Brain microvascular endothelial cell (primary cell): ENCODE results near the gene ZNF846.

ENCODE experiments used
- DNase-seq: peaks from one replicate; pipeline ENCODE4 v3.0.0-alpha.2; 2020
- H3K27ac ChIP-seq: fragments of 250-450 bp; sonication (Bioruptor Pico); 2 replicates; pipeline ENCODE4 v1.5.1; 2020; ENCODE audit warnings: mild to moderate bottlenecking, moderate library complexity
- H3K27me3 ChIP-seq: fragments of 250-450 bp; sonication (Bioruptor Pico); replicated peaks from 2 replicates; pipeline ENCODE4 v1.5.1; 2020; ENCODE audit warnings: mild to moderate bottlenecking
- H3K36me3 ChIP-seq: fragments of 250-450 bp; sonication (Bioruptor Pico); replicated peaks from 2 replicates; pipeline ENCODE4 v1.5.1; 2020; ENCODE audit warnings: mild to moderate bottlenecking
- H3K4me3 ChIP-seq: 2 replicates; pipeline ENCODE4 v1.5.1; 2011; ENCODE audit warnings: low read depth, mild to moderate bottlenecking, control low read depth, low read length, moderate library complexity
- CTCF ChIP-seq: IDR thresholded peaks from 2 replicates; pipeline ENCODE4 v1.5.1; 2011; ENCODE audit warnings: low read depth, mild to moderate bottlenecking, moderate library complexity, low read length, control low read depth, inconsistent platforms; ENCODE audit errors: missing control alignments
- in situ Hi-C: cut with HindIII; loops from 2 replicates; pipeline ENCODE4 v1.10.0; 2017; ENCODE audit warnings: low sequenced_read_pairs, low pct_ligation_motif_present

ZNF846 gene

DNA sequence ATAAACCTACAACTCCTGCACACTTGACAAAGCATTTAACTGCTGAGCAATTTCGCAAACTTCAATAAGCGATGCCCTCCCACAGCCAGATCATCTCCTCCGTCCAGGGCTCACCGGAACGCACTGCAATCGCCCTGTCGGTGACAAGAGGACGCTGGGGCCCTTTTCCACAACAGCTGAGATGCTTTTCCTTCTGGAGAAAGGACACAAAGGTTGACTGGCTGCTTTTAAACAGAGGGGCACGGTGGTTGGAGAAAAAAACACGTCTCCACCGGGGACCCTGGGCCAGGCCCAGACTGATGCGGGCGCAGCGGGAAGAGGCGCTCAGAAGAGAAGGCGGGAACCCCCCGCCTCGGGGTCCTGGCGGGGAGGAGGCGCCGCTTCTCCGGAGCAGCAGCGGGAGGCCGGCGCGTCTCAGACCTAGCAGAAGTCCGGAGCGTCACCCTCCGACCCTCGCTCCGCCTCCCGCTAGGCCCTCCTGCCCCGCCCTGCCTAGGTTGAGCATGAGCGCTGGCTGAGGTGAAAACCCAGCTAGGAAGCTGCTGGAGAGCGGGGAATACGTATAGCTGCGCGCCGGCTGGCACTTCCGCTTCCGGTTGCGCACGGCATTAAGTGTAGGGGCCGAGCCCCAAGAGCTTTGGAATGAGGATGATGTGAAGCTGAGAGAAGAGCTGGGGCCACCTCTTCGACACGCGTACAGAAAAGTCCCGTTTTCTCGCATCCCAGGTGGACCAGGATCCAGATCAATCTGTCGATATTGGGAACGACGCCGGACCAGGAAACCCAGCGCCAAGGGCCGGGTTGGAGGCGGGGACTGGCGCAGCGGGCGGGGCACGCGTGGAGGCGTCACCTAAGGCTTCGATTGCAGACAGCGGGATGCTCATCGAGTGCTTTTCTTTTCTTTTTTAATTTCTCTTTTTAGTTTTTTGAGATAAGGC lies at the start of gene ZNF846:
ZNF846 (minus strand) TSS at position 564 of the 938 bp plus-strand sequence. CDS start 3,788 bp downstream, outside the sequence.
- Histone ChIP-seq H3K36me3 (no peaks in the 10 kb centered on the region), H3K4me3 (peak within 1 kb of the TSS; percentile 81), H3K27ac (peak within 1 kb of the TSS; percentile 93), H3K27me3 (no peaks in the 10 kb centered on the region)
- peak; percentile 93 for DNase-seq
- no peak for TF ChIP-seq CTCF
- in situ Hi-C loops, result no loop called here

- DNase-seq, result no peak
- H3K27me3 ChIP-seq, result no peaks in the 10 kb centered on the region
- in situ Hi-C loops, result no loop called here
- no peak for TF ChIP-seq CTCF
- peaks cover 14% of the 10 kb centered on the region for H3K36me3 ChIP-seq
- peak overlapping the region; percentile 94 for H3K27ac ChIP-seq
- peak overlapping the region; percentile 100 for H3K4me3 ChIP-seq
These were observed 49.7 kb upstream of the ZNF846 start for GRCh38 chr19:9818175-9818733.

DNA sequence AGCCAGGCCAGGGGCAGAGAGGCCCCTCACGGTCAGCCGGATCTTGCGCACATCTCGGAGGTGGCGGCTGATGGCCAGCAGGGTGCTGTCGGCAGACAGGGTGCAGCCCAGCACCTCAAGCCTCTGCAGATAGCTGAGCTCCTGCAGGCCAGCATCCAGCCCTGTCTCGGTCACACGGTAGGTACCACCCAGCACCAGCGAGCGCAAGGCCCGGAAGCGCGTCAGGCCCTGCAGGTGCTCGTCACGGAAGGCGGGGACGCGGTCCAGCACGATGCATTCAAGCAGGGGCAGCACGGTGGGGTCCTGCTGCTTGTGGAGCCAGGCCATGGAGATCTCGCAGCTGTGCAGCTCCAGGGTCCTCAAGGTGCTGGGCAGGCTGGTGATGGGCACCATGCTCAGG lies 42.6 kb upstream of the ZNF846 start:
- H3K27me3 ChIP-seq, result no peaks in the 10 kb centered on the region
- no peak overlapping the region for H3K27ac ChIP-seq
- no peak for DNase-seq
- H3K36me3 ChIP-seq, result peaks cover 52% of the 10 kb centered on the region
- no peak overlapping the region for H3K4me3 ChIP-seq
- TF ChIP-seq CTCF, result no peak
- in situ Hi-C loops, result no loop called here

GRCh38 chr19:9808855-9809824 lies 40.6 kb upstream of the ZNF846 start:
- in situ Hi-C loops, result no loop called here
- H3K36me3 ChIP-seq, result peaks cover 50% of the 10 kb centered on the region
- H3K27ac ChIP-seq, result no peak overlapping the region
- TF ChIP-seq CTCF, result no peak
- no peak for DNase-seq
- no peaks in the 10 kb centered on the region for H3K27me3 ChIP-seq
- H3K4me3 ChIP-seq, result no peak overlapping the region

- no peak overlapping the region for H3K27ac ChIP-seq
- peaks cover 48% of the 10 kb centered on the region for H3K36me3 ChIP-seq
- in situ Hi-C loops, result no loop called here
- no peak for DNase-seq
- H3K4me3 ChIP-seq, result no peak overlapping the region
- no peak for TF ChIP-seq CTCF
- H3K27me3 ChIP-seq, result no peaks in the 10 kb centered on the region
These were observed 38.3 kb upstream of the ZNF846 start for GRCh38 chr19:9806803-9807202.
